OCI-LY7 (cell line): ENCODE data around the gene PAK4. TPM values are rescaled to one million over a fixed set of nuclear protein-coding genes. Genes with fewer than 3 reads are reported as not detected.

Experiments used
- BruUV-seq: library from RNA; stranded (reverse); fragments of 400-500 nt; replicated peaks from 2 replicates; lab custom pipeline; 2021; lab: Mats Ljungman, UMichigan
- CTCF ChIA-PET: fragments of 300-600 bp; sonication (Branson Sonifier 250); formaldehyde crosslinking; loops from one replicate; lab custom pipeline; 2022; ENCODE audit warnings: antibody characterized with exemption; ENCODE audit not compliant: unreplicated experiment; lab: Charles Lee
- POLR2A ChIA-PET: fragments of 300-600 bp; sonication (Branson Sonifier 250); formaldehyde crosslinking; loops from one replicate; lab custom pipeline; 2022; ENCODE audit warnings: antibody characterized with exemption; lab: Charles Lee
- DNase-seq: peaks from one replicate; pipeline ENCODE4 v3.0.0-alpha.2; 2015; ENCODE audit warnings: low spot score
- H2AFZ ChIP-seq: fragments of 200-600 bp; sonication (generic), shearing (Covaris generic); 2 replicates; pipeline ENCODE4 v1.6.1; 2014; ENCODE audit warnings: mild to moderate bottlenecking, antibody characterized with exemption, low read length, moderate library complexity
- H3K27ac ChIP-seq: fragments of 200-600 bp; sonication (generic); 2 replicates; pipeline ENCODE4 v1.5.1; 2014; ENCODE audit warnings: mixed run types, low read depth, mild to moderate bottlenecking, moderate library complexity, low read length, inconsistent platforms; ENCODE audit not compliant: poor library complexity, severe bottlenecking
- H3K36me3 ChIP-seq: fragments of 200-600 bp; sonication (generic); 2 replicates; pipeline ENCODE4 v1.6.1; 2014; ENCODE audit warnings: mild to moderate bottlenecking, antibody characterized with exemption, low read length, moderate library complexity, mixed read lengths; ENCODE audit not compliant: insufficient read depth
- H3K4me1 ChIP-seq: fragments of 200-600 bp; sonication (generic); 2 replicates; pipeline ENCODE4 v1.5.1; 2014; ENCODE audit warnings: mild to moderate bottlenecking, low read length; ENCODE audit not compliant: insufficient read depth, poor library complexity, severe bottlenecking
- H3K4me2 ChIP-seq: fragments of 200-600 bp; sonication (generic); 2 replicates; pipeline ENCODE4 v1.6.1; 2014; ENCODE audit warnings: mild to moderate bottlenecking, low read length
- H3K4me3 ChIP-seq: fragments of 200-600 bp; sonication (generic); 2 replicates; pipeline ENCODE4 v1.5.1; 2014; ENCODE audit warnings: mild to moderate bottlenecking, low read depth, low read length; ENCODE audit not compliant: poor library complexity, severe bottlenecking
- H3K79me2 ChIP-seq: fragments of 200-600 bp; sonication (generic); 2 replicates; pipeline ENCODE4 v1.6.1; 2016; ENCODE audit warnings: low read depth, mild to moderate bottlenecking, low read length, moderate library complexity, mixed read lengths; ENCODE audit not compliant: insufficient read depth
- H3K9me2 ChIP-seq: fragments of 200-600 bp; sonication (generic); 2 replicates; pipeline ENCODE4 v1.6.1; 2016; ENCODE audit warnings: mild to moderate bottlenecking, low read length, mixed read lengths; ENCODE audit not compliant: insufficient read depth
- H3K9me3 ChIP-seq: fragments of 200-600 bp; sonication (generic); 2 replicates; pipeline ENCODE4 v1.6.1; 2014; ENCODE audit warnings: mild to moderate bottlenecking, mixed run types, low read length, mixed read lengths
- H4K20me1 ChIP-seq: fragments of 200-600 bp; sonication (generic); 2 replicates; pipeline ENCODE4 v1.6.1; 2014; ENCODE audit warnings: mild to moderate bottlenecking, antibody characterized with exemption, low read length, moderate library complexity, mixed read lengths; ENCODE audit not compliant: insufficient read depth
- EZH2phosphoT487 ChIP-seq: fragments of 200-600 bp; sonication (generic); IDR thresholded peaks from 2 replicates; pipeline ENCODE4 v1.6.1; 2018; ENCODE audit warnings: low read depth, borderline replicate concordance, mild to moderate bottlenecking, mixed run types, antibody characterized with exemption, low read length, moderate library complexity, mixed read lengths
- intact Hi-C: fragments of 100-400 bp; cut with micrococcal nuclease; formaldehyde crosslinking; loops from one replicate; pipeline ENCODE4 v1.10.0; 2022; ENCODE audit not compliant: unreplicated experiment
- total RNA-seq, 2 experiments: library from RNA; depleted of rRNA in 1 of 2; stranded (reverse); fragments of >200 nt in 1 of 2; shearing (Covaris generic) in 1 of 2; gene quantifications; 2 replicates each; pipeline ENCODE4 v1.2.3, GENCODE V29; 2014 to 2022
- TF ChIP-seq, protein P1 (sequence below): fragments of 200-600 bp; sonication (generic); conservative IDR thresholded peaks from 2 replicates; pipeline ENCODE4 v1.5.1; 2014; ENCODE audit warnings: mild to moderate bottlenecking, antibody characterized with exemption, low read length, moderate library complexity, mixed read lengths

PAK4 gene
- total RNA-seq, 2 experiments from 2014 or later, result 7.8 to 26.7 TPM

DNA sequence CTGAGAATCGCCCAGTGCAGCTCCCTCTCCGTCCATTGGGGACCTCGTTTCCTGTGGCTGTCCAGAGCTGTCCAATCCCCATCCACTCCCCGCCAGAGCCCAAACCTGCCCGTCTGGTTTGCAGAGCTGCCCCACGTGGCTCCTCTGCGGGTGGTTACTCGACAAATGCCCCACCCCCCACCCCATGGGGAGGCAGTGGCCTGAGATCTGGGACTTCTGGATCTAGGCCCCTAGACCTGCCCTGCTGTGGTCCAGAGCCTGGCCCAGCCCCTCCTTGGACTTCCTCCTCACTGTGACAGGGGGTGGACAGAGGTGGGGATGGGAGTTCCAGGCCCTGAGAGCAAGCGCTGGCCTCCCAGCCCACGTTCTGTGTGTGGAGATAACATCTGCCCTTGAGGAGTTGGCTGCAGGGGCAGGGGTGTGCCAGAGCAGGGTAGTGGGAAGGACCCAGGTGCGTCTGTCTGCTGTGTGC lies 29.1 kb downstream of the PAK4 start:
- BruUV-seq, result no TSS peak
- H3K4me1 ChIP-seq, result no peaks in the 10 kb centered on the region
- H3K27ac ChIP-seq, result no peak overlapping the region
- H3K9me3 ChIP-seq, result no peaks in the 10 kb centered on the region
- TF ChIP-seq, protein P1, sequence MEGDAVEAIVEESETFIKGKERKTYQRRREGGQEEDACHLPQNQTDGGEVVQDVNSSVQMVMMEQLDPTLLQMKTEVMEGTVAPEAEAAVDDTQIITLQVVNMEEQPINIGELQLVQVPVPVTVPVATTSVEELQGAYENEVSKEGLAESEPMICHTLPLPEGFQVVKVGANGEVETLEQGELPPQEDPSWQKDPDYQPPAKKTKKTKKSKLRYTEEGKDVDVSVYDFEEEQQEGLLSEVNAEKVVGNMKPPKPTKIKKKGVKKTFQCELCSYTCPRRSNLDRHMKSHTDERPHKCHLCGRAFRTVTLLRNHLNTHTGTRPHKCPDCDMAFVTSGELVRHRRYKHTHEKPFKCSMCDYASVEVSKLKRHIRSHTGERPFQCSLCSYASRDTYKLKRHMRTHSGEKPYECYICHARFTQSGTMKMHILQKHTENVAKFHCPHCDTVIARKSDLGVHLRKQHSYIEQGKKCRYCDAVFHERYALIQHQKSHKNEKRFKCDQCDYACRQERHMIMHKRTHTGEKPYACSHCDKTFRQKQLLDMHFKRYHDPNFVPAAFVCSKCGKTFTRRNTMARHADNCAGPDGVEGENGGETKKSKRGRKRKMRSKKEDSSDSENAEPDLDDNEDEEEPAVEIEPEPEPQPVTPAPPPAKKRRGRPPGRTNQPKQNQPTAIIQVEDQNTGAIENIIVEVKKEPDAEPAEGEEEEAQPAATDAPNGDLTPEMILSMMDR, result no peak
- TF ChIP-seq EZH2phosphoT487, result no peak
- no peak overlapping the region for H3K4me3 ChIP-seq
- ChIA-PET CTCF (no interaction called here), POLR2A (no interaction called here)
- no peaks in the 10 kb centered on the region for H3K79me2 ChIP-seq
- no peaks in the 10 kb centered on the region for H3K9me2 ChIP-seq
- no peaks in the 10 kb centered on the region for H3K36me3 ChIP-seq
- H4K20me1 ChIP-seq, result no peaks in the 10 kb centered on the region
- no peak overlapping the region for H2AFZ ChIP-seq
- DNase-seq, result no peak
- no peak overlapping the region for H3K4me2 ChIP-seq
- intact Hi-C loops, result no loop called here

GRCh38 chr19:39155114-39155700 lies 29.6 kb downstream of the PAK4 start:
- DNase-seq, result no peak
- Histone ChIP-seq H3K4me2 (no peak overlapping the region), H4K20me1 (no peaks in the 10 kb centered on the region), H3K4me3 (no peak overlapping the region), H3K4me1 (no peaks in the 10 kb centered on the region), H3K36me3 (no peaks in the 10 kb centered on the region), H3K27ac (no peak overlapping the region), H2AFZ (no peak overlapping the region), H3K79me2 (no peaks in the 10 kb centered on the region), H3K9me3 (no peaks in the 10 kb centered on the region), H3K9me2 (no peaks in the 10 kb centered on the region)
- intact Hi-C loops, result no loop called here
- ChIA-PET POLR2A (no interaction called here), CTCF (no interaction called here)
- no TSS peak for BruUV-seq
- TF ChIP-seq, protein P1, result no peak
- TF ChIP-seq EZH2phosphoT487, result no peak

DNA sequence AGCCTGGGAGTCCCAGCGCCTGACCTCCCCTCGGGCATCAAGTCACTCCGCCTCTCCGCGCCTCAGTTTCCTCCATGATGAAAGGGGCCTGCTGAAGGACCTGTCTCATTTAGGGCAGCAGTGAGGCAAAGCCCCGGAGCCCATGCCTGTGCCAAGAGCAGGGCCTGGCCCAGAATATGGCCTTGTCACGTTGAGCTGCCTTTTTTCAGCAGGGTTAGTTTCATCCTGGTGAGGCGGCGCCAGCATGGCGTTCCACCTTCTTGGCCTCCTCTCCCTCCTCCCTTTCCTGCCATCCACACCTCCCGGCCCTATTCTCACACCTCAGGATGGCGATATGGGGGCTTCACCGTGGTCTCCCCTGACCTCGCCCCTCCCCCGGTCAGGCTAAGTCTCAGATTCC lies 30.2 kb downstream of the PAK4 start:
- TF ChIP-seq, protein P1, result no peak

More for the DNA sequence above, 30.2 kb downstream of the PAK4 start:
- Histone ChIP-seq H3K79me2 (no peaks in the 10 kb centered on the region), H3K4me1 (no peaks in the 10 kb centered on the region), H3K36me3 (no peaks in the 10 kb centered on the region), H3K9me2 (no peaks in the 10 kb centered on the region), H2AFZ (no peak overlapping the region), H4K20me1 (no peaks in the 10 kb centered on the region), H3K9me3 (no peaks in the 10 kb centered on the region), H3K4me3 (no peak overlapping the region), H3K27ac (no peak overlapping the region), H3K4me2 (no peak overlapping the region)
- CTCF ChIA-PET, result no interaction called here
- intact Hi-C loops, result no loop called here
- BruUV-seq, result no TSS peak
- POLR2A ChIA-PET, result no interaction called here
- DNase-seq, result no peak
